GM12874 (cell line): ENCODE measurements around the gene SLC25A26.
A peak's percentile ranks its signal among the peaks of the same experiment; 100 is the strongest.

Experiments used
- CTCF ChIP-seq: IDR thresholded peaks from 2 replicates; pipeline ENCODE4 v1.5.1; 2011; ENCODE audit warnings: low read depth, mild to moderate bottlenecking, control low read depth, low read length, moderate library complexity; ENCODE audit not compliant: insufficient read depth

The SLC25A26 gene

GRCh38 chr3:66268864-66269263 is 48.1 kb downstream of the SLC25A26 start:
- no peak for TF ChIP-seq CTCF

GRCh38 chr3:66269411-66269810 is 48.6 kb downstream of the SLC25A26 start:
- no peak for TF ChIP-seq CTCF

- no peak for TF ChIP-seq CTCF
Measured at GRCh38 chr3:66270288-66270687, 49.5 kb downstream of the SLC25A26 start.

- no peak for TF ChIP-seq CTCF
Measured at GRCh38 chr3:66270701-66271100, 49.9 kb downstream of the SLC25A26 start.

GRCh38 chr3:66271231-66271630 is 50.4 kb downstream of the SLC25A26 start:
- no peak for TF ChIP-seq CTCF

- no peak for TF ChIP-seq CTCF
Measured at GRCh38 chr3:66272016-66272415, 51.2 kb downstream of the SLC25A26 start.

GRCh38 chr3:66276705-66277274 is 56.0 kb downstream of the SLC25A26 start:
- peak; percentile 37; the same call in 1 of the 2 replicates for TF ChIP-seq CTCF
